HEK293T (cell line): ENCODE measurements around the gene ERAP2.
"Not testable (repeated sequence)": the region's sequence is repeated elsewhere in the genome, so short reads cannot be mapped to it uniquely, and the experiment has no call there.

Experiments
- ARNT ChIP-seq: fragments of 450-650 bp; IDR thresholded peaks from 2 replicates; pipeline ENCODE4 v1.6.1; 2017; ENCODE audit warnings: mild to moderate bottlenecking
- BHLHE40 ChIP-seq: fragments of 450-650 bp; IDR thresholded peaks from 2 replicates; pipeline ENCODE4 v1.6.1; 2016; ENCODE audit warnings: mild to moderate bottlenecking, moderate library complexity, borderline replicate concordance
- CTBP1 ChIP-seq: fragments of 450-650 bp; IDR thresholded peaks from 2 replicates; pipeline ENCODE4 v1.6.1; 2016; ENCODE audit warnings: borderline replicate concordance
- ELF4 ChIP-seq: fragments of 450-650 bp; IDR thresholded peaks from 2 replicates; pipeline ENCODE4 v1.6.1; 2017; ENCODE audit warnings: antibody characterized with exemption
- FOXA1 ChIP-seq: fragments of 450-650 bp; IDR thresholded peaks from 2 replicates; pipeline ENCODE4 v1.6.1; 2016; ENCODE audit warnings: mild to moderate bottlenecking
- FOXM1 ChIP-seq: fragments of 450-650 bp; IDR thresholded peaks from 2 replicates; pipeline ENCODE4 v1.6.1; 2017; ENCODE audit warnings: mild to moderate bottlenecking, borderline replicate concordance
- HDGF ChIP-seq: fragments of 450-650 bp; IDR thresholded peaks from 2 replicates; pipeline ENCODE4 v1.6.1; 2017; ENCODE audit warnings: antibody characterized with exemption, borderline replicate concordance
- L3MBTL2 ChIP-seq: fragments of 450-650 bp; conservative IDR thresholded peaks from 2 replicates; pipeline ENCODE4 v1.6.1; 2016; ENCODE audit warnings: mild to moderate bottlenecking
- LEF1 ChIP-seq: fragments of 450-650 bp; IDR thresholded peaks from 2 replicates; pipeline ENCODE4 v1.6.1; 2017; ENCODE audit warnings: mild to moderate bottlenecking, borderline replicate concordance
- NFRKB ChIP-seq: fragments of 450-650 bp; IDR thresholded peaks from 2 replicates; pipeline ENCODE4 v1.6.1; 2016; ENCODE audit warnings: mild to moderate bottlenecking, moderate library complexity
- SP1 ChIP-seq: fragments of 450-650 bp; IDR thresholded peaks from 2 replicates; pipeline ENCODE4 v1.6.1; 2017
- SUZ12 ChIP-seq: fragments of 450-650 bp; IDR thresholded peaks from 2 replicates; pipeline ENCODE4 v1.6.1; 2016; ENCODE audit warnings: mild to moderate bottlenecking

GRCh38 chr5:96876977-96877469 lies 723 bp downstream of the ERAP2 start:
- not testable (repeated sequence) for TF ChIP-seq ELF4, CTBP1, SP1, HDGF, NFRKB, FOXA1, FOXM1, SUZ12, LEF1, L3MBTL2, BHLHE40, ARNT
